Left ventricle myocardium inferior (tissue), 1 donor: ENCODE data around the gene CADM3. TPM values are rescaled to one million over a fixed set of nuclear protein-coding genes. Genes with fewer than 3 reads are reported as not detected.

Source experiments
- DNase-seq: peaks from one replicate; pipeline ENCODE4 v3.0.0-alpha.2; 2020
- H3K27ac ChIP-seq: fragments of 200-600 bp; replicated peaks from 2 replicates; pipeline ENCODE4 v1.8.0; 2021
- H3K27me3 ChIP-seq: fragments of 200-600 bp; 2 replicates; pipeline ENCODE4 v1.8.0; 2021; ENCODE audit warnings: low read depth
- H3K36me3 ChIP-seq: fragments of 200-600 bp; 2 replicates; pipeline ENCODE4 v1.8.0; 2021
- H3K4me1 ChIP-seq: fragments of 200-600 bp; 2 replicates; pipeline ENCODE4 v1.8.0; 2021
- H3K4me3 ChIP-seq: fragments of 200-600 bp; 2 replicates; pipeline ENCODE4 v1.8.0; 2021; ENCODE audit warnings: mild to moderate bottlenecking, moderate library complexity
- H3K9me3 ChIP-seq: fragments of 200-600 bp; replicated peaks from 2 replicates; pipeline ENCODE4 v1.8.0; 2021
- intact Hi-C: fragments of 100-400 bp; cut with micrococcal nuclease; formaldehyde crosslinking; loops from one replicate; pipeline ENCODE4 v1.11.0; 2022
- total RNA-seq: library from RNA; stranded (reverse); fragmentation: NEBNext Ultra II Directional; extraction: Animal tissue kit (Norgen Biotek cat#: 25700); gene quantifications from one replicate; pipeline ENCODE4 v1.2.1, GENCODE V29; 2021
- TF ChIP-seq, protein P1 (sequence below): fragments of 200-600 bp; IDR thresholded peaks from 2 replicates; pipeline ENCODE4 v1.8.0; 2021; ENCODE audit warnings: antibody characterized with exemption, mild to moderate bottlenecking, borderline replicate concordance
- donor health status: DM: no; HTN: yes; CAD: no; lungs with severe emphysema.

The CADM3 gene
- total RNA-seq, 1 donor from 2014 or later = 3.7 TPM

DNA sequence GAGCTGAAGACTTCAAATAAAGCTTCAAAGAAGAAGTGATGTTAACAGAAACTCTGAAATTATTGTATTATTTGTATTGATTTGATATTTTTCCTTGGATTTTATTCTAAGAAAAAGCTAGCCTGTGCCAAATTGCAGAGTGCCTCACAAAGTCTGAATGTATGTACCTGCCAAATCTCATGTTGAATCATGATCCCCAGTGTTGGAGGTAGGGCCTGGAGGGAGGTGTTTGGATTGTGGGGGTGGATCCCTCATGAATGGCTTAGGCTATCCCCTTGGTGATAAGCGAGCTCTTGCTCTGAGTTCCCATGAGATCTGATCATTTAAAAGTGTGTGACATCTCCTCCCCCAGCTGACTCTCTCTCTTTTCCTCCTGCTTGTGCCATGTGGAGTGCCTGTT lies 76.9 kb downstream of the CADM3 start:
- H3K27me3 ChIP-seq = no peaks in the 10 kb centered on the region
- no peak overlapping the region for H3K27ac ChIP-seq
- intact Hi-C loops = no loop called here
- TF ChIP-seq, protein P1, sequence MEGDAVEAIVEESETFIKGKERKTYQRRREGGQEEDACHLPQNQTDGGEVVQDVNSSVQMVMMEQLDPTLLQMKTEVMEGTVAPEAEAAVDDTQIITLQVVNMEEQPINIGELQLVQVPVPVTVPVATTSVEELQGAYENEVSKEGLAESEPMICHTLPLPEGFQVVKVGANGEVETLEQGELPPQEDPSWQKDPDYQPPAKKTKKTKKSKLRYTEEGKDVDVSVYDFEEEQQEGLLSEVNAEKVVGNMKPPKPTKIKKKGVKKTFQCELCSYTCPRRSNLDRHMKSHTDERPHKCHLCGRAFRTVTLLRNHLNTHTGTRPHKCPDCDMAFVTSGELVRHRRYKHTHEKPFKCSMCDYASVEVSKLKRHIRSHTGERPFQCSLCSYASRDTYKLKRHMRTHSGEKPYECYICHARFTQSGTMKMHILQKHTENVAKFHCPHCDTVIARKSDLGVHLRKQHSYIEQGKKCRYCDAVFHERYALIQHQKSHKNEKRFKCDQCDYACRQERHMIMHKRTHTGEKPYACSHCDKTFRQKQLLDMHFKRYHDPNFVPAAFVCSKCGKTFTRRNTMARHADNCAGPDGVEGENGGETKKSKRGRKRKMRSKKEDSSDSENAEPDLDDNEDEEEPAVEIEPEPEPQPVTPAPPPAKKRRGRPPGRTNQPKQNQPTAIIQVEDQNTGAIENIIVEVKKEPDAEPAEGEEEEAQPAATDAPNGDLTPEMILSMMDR = no peak
- DNase-seq = no peak
- no peaks in the 10 kb centered on the region for H3K4me1 ChIP-seq
- no peak overlapping the region for H3K4me3 ChIP-seq
- peaks cover 26% of the 10 kb centered on the region for H3K9me3 ChIP-seq
- H3K36me3 ChIP-seq = no peaks in the 10 kb centered on the region

DNA sequence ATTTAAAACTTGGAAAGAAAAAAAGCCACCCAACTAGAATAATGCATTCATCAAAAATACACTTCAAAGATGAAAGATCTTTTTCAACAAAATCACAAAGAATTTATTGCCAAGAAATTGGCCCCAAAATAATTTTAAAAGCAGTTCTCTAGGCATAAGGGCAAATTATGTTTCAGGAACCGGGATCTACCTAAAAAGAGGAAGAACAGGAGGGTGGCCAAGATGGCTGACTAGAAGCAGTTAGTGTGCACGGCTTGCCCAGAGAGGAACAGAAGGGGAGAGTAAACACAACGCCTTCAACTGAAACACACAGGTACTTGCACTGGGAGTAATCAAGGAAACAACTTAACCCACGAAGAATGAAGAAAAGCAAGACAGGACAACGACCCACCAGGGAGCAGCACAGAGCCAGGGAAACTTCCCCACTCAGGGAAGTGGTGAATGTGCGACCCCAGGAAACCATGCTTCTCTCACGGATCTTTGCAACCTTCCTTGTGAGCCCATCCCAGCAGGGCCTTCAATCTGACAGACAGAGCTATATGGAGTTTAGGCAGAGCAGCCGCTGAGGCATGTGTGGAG lies 79.3 kb downstream of the CADM3 start:
- Histone ChIP-seq H3K4me1 (no peaks in the 10 kb centered on the region), H3K27me3 (no peaks in the 10 kb centered on the region), H3K27ac (no peak overlapping the region), H3K4me3 (no peak overlapping the region), H3K9me3 (peaks cover 27% of the 10 kb centered on the region), H3K36me3 (no peaks in the 10 kb centered on the region)
- intact Hi-C loops = no loop called here
- no peak for DNase-seq
- TF ChIP-seq, protein P1 = no peak

Other genes starting within 250 kb of the CADM3 start
- gene PYHIN1, start 240.1 kb upstream of the CADM3 start, total RNA-seq = 0.11 TPM
- gene IFI16, start 161.7 kb upstream of the CADM3 start, total RNA-seq = 21.9 TPM
- gene AIM2, start 94.8 kb upstream of the CADM3 start, total RNA-seq = 0.41 TPM
- gene ACKR1, start 33.3 kb downstream of the CADM3 start, total RNA-seq = 10.9 TPM
- 0.96 TPM for gene FCER1A, start 130.7 kb downstream of the CADM3 start, total RNA-seq